ENCODE measurements around the gene BCKDHB.

The BCKDHB gene

GRCh38 chr6:80181352-80182081, 75.0 kb downstream of the BCKDHB start:
- Histone ChIP-seq H3K27ac (ENCODE audit: low read length) (no peak overlapping the region), H3K4me3 (ENCODE audit: low read depth in 1 of 2, low read length in 2 of 2) (no peak overlapping the region), H3K36me3 (ENCODE audit: control insufficient read depth in 1 of 2, insufficient read depth in 2 of 2, low read length in 2 of 2) (no peaks in the 10 kb centered on the region), H3K27me3 (ENCODE audit: low read depth, low read length) (no peaks in the 10 kb centered on the region), H3K4me1 (ENCODE audit: control insufficient read depth in 1 of 2, insufficient read depth in 2 of 2, low read length in 2 of 2) (no peaks in the 10 kb centered on the region), H3K9me3 (ENCODE audit: control insufficient read depth in 1 of 2, low read length in 2 of 2) (no peaks in the 10 kb centered on the region)

- Histone ChIP-seq H3K27me3 (ENCODE audit: low read depth, low read length) (no peaks in the 10 kb centered on the region), H3K27ac (ENCODE audit: low read length) (no peak overlapping the region), H3K4me1 (ENCODE audit: control insufficient read depth in 1 of 2, insufficient read depth in 2 of 2, low read length in 2 of 2) (no peaks in the 10 kb centered on the region), H3K9me3 (ENCODE audit: control insufficient read depth in 1 of 2, low read length in 2 of 2) (no peaks in the 10 kb centered on the region), H3K36me3 (ENCODE audit: control insufficient read depth in 1 of 2, insufficient read depth in 2 of 2, low read length in 2 of 2) (no peaks in the 10 kb centered on the region), H3K4me3 (ENCODE audit: low read depth in 1 of 2, low read length in 2 of 2) (no peak overlapping the region)
Measured at GRCh38 chr6:80182308-80182707, 75.8 kb downstream of the BCKDHB start.

- no peaks in the 10 kb centered on the region for H3K27me3 ChIP-seq (ENCODE audit: low read depth, low read length)
- H3K4me1 ChIP-seq (ENCODE audit: control insufficient read depth in 1 of 2, insufficient read depth in 2 of 2, low read length in 2 of 2) = no peaks in the 10 kb centered on the region
- H3K36me3 ChIP-seq (ENCODE audit: control insufficient read depth in 1 of 2, insufficient read depth in 2 of 2, low read length in 2 of 2) = no peaks in the 10 kb centered on the region
- H3K27ac ChIP-seq (ENCODE audit: low read length) = no peak overlapping the region
- no peaks in the 10 kb centered on the region for H3K9me3 ChIP-seq (ENCODE audit: control insufficient read depth in 1 of 2, low read length in 2 of 2)
- no peak overlapping the region for H3K4me3 ChIP-seq (ENCODE audit: low read depth in 1 of 2, low read length in 2 of 2)
Measured at GRCh38 chr6:80183019-80183795, 76.7 kb downstream of the BCKDHB start.

DNA sequence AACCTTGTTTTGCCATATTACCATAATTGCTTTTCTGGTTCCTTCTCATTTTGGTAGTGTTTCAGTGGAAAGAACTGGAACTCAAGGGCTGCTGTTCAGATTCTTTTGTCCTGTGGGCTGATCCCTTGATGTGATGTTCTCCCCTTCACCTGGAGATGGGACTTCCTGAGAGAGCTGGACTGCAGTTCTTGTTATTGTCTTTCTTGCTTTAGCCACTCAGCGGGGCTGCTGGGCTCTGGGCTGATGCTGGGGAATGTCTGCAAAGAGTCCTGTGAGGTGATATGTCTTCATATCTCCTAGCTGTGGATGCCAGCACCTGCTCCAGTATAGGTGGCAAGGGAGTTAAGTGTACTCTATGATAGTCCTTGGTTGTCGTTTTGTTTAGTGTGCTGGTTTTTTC, 79.0 kb downstream of the BCKDHB start:
- Histone ChIP-seq H3K4me3 (ENCODE audit: low read depth in 1 of 2, low read length in 2 of 2) (no peak overlapping the region), H3K27ac (ENCODE audit: low read length) (no peak overlapping the region)

GRCh38 chr6:80186082-80186481, 79.6 kb downstream of the BCKDHB start:
- Histone ChIP-seq H3K4me1 (ENCODE audit: control insufficient read depth in 1 of 2, insufficient read depth in 2 of 2, low read length in 2 of 2) (no peaks in the 10 kb centered on the region), H3K27me3 (ENCODE audit: low read depth, low read length) (no peaks in the 10 kb centered on the region), H3K36me3 (ENCODE audit: control insufficient read depth in 1 of 2, insufficient read depth in 2 of 2, low read length in 2 of 2) (no peaks in the 10 kb centered on the region), H3K27ac (ENCODE audit: low read length) (no peak overlapping the region), H3K9me3 (ENCODE audit: control insufficient read depth in 1 of 2, low read length in 2 of 2) (no peaks in the 10 kb centered on the region), H3K4me3 (ENCODE audit: low read depth in 1 of 2, low read length in 2 of 2) (no peak overlapping the region)

More for the DNA sequence above, 79.0 kb downstream of the BCKDHB start:
- H3K4me1 ChIP-seq (ENCODE audit: control insufficient read depth in 1 of 2, insufficient read depth in 2 of 2, low read length in 2 of 2) = no peaks in the 10 kb centered on the region
- no peaks in the 10 kb centered on the region for H3K9me3 ChIP-seq (ENCODE audit: control insufficient read depth in 1 of 2, low read length in 2 of 2)
- H3K27me3 ChIP-seq (ENCODE audit: low read depth, low read length) = no peaks in the 10 kb centered on the region
- no peaks in the 10 kb centered on the region for H3K36me3 ChIP-seq (ENCODE audit: control insufficient read depth in 1 of 2, insufficient read depth in 2 of 2, low read length in 2 of 2)

- no peak overlapping the region for H3K27ac ChIP-seq (ENCODE audit: low read length)
- no peaks in the 10 kb centered on the region for H3K9me3 ChIP-seq (ENCODE audit: control insufficient read depth in 1 of 2, low read length in 2 of 2)
- H3K4me3 ChIP-seq (ENCODE audit: low read depth in 1 of 2, low read length in 2 of 2) = no peak overlapping the region
- H3K4me1 ChIP-seq (ENCODE audit: control insufficient read depth in 1 of 2, insufficient read depth in 2 of 2, low read length in 2 of 2) = peaks cover 0 to 11% of the 10 kb centered on the region in 2 donors
- no peaks in the 10 kb centered on the region for H3K36me3 ChIP-seq (ENCODE audit: control insufficient read depth in 1 of 2, insufficient read depth in 2 of 2, low read length in 2 of 2)
- no peaks in the 10 kb centered on the region for H3K27me3 ChIP-seq (ENCODE audit: low read depth, low read length)
Measured at GRCh38 chr6:80196906-80197305, 90.4 kb downstream of the BCKDHB start.

DNA sequence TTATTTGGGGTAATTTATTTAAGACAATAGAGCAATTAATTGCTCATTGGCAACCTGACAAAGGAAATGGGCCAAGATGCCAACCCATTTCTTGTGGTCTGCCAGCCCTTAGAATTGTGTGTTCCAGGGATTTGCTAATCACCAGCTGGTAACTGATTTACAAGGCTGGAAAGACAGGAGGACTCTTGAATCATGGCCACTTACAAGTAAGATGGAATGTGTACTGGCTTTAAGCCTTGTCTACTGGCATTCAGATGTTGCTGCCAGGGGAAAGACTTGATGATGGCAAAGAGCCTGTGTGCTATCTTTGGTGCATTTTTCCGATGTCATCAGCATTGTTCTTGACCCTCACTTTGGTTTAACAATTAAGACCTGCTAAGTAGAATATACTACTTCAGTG, 91.0 kb downstream of the BCKDHB start:
- peaks cover 0 to 11% of the 10 kb centered on the region in 2 donors for H3K4me1 ChIP-seq (ENCODE audit: control insufficient read depth in 1 of 2, insufficient read depth in 2 of 2, low read length in 2 of 2)
- H3K27me3 ChIP-seq (ENCODE audit: low read depth, low read length) = no peaks in the 10 kb centered on the region
- H3K36me3 ChIP-seq (ENCODE audit: control insufficient read depth in 1 of 2, insufficient read depth in 2 of 2, low read length in 2 of 2) = no peaks in the 10 kb centered on the region
- no peaks in the 10 kb centered on the region for H3K9me3 ChIP-seq (ENCODE audit: control insufficient read depth in 1 of 2, low read length in 2 of 2)
- H3K4me3 ChIP-seq (ENCODE audit: low read depth in 1 of 2, low read length in 2 of 2) = no peak overlapping the region
- H3K27ac ChIP-seq (ENCODE audit: low read length) = no peak overlapping the region

DNA sequence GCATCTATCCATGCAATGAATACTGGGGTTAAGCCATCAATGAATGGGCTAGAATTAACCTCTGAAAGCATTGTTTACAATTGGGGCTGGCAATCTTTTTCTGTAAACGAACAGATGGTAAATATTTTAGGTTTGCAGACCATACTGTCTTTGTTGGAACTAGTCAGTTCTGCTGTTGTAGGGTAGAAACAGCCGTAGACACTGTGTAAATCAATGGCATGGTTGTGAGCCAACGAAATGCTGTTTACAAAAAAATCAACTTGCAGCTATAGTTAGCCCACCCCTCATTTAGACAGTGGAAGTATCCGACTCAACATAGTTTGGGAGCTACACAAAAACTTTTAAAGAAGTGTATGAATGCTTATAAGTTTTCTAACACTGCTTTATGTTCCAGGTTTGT, 91.5 kb downstream of the BCKDHB start:
- H3K27ac ChIP-seq (ENCODE audit: low read length) = no peak overlapping the region
- H3K36me3 ChIP-seq (ENCODE audit: control insufficient read depth in 1 of 2, insufficient read depth in 2 of 2, low read length in 2 of 2) = no peaks in the 10 kb centered on the region
- H3K4me1 ChIP-seq (ENCODE audit: control insufficient read depth in 1 of 2, insufficient read depth in 2 of 2, low read length in 2 of 2) = peaks cover 0 to 11% of the 10 kb centered on the region in 2 donors
- no peaks in the 10 kb centered on the region for H3K27me3 ChIP-seq (ENCODE audit: low read depth, low read length)
- no peaks in the 10 kb centered on the region for H3K9me3 ChIP-seq (ENCODE audit: control insufficient read depth in 1 of 2, low read length in 2 of 2)
- no peak overlapping the region for H3K4me3 ChIP-seq (ENCODE audit: low read depth in 1 of 2, low read length in 2 of 2)

GRCh38 chr6:80203283-80203682, 96.8 kb downstream of the BCKDHB start:
- Histone ChIP-seq H3K9me3 (ENCODE audit: control insufficient read depth in 1 of 2, low read length in 2 of 2) (no peaks in the 10 kb centered on the region), H3K4me1 (ENCODE audit: control insufficient read depth in 1 of 2, insufficient read depth in 2 of 2, low read length in 2 of 2) (no peaks in the 10 kb centered on the region), H3K27ac (ENCODE audit: low read length) (no peak overlapping the region), H3K27me3 (ENCODE audit: low read depth, low read length) (no peaks in the 10 kb centered on the region), H3K4me3 (ENCODE audit: low read depth in 1 of 2, low read length in 2 of 2) (no peak overlapping the region), H3K36me3 (ENCODE audit: control insufficient read depth in 1 of 2, insufficient read depth in 2 of 2, low read length in 2 of 2) (peaks cover 0 to 4% of the 10 kb centered on the region in 2 donors)

GRCh38 chr6:80205404-80205803, 98.9 kb downstream of the BCKDHB start:
- no peaks in the 10 kb centered on the region for H3K27me3 ChIP-seq (ENCODE audit: low read depth, low read length)
- H3K4me1 ChIP-seq (ENCODE audit: control insufficient read depth in 1 of 2, insufficient read depth in 2 of 2, low read length in 2 of 2) = peaks cover 0 to 3% of the 10 kb centered on the region in 2 donors
- peaks cover 0 to 4% of the 10 kb centered on the region in 2 donors for H3K36me3 ChIP-seq (ENCODE audit: control insufficient read depth in 1 of 2, insufficient read depth in 2 of 2, low read length in 2 of 2)
- no peak overlapping the region for H3K4me3 ChIP-seq (ENCODE audit: low read depth in 1 of 2, low read length in 2 of 2)
- H3K27ac ChIP-seq (ENCODE audit: low read length) = no peak overlapping the region
- H3K9me3 ChIP-seq (ENCODE audit: control insufficient read depth in 1 of 2, low read length in 2 of 2) = no peaks in the 10 kb centered on the region

DNA sequence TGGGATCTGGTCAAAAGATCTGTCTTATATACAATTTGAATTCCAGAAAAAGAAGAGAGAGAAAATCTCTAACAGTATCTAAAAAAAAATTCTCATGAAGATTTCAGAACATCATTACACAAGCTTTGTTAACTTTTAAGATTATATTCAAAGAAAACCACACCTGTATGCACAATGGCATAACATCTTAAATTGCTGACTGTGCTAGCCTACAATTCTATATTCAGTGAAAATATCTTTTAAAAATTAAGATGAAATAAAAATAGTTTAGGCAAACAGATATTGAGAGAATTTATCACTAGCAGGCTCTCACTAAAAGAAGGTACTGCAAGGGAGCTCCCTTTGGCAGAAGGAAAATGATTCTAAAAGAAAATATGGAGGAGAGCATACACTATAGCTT, 100.3 kb downstream of the BCKDHB start:
- Histone ChIP-seq H3K4me3 (ENCODE audit: low read depth in 1 of 2, low read length in 2 of 2) (no peak overlapping the region), H3K27me3 (ENCODE audit: low read depth, low read length) (no peaks in the 10 kb centered on the region), H3K9me3 (ENCODE audit: control insufficient read depth in 1 of 2, low read length in 2 of 2) (no peaks in the 10 kb centered on the region), H3K4me1 (ENCODE audit: control insufficient read depth in 1 of 2, insufficient read depth in 2 of 2, low read length in 2 of 2) (peaks cover 9 to 11% of the 10 kb centered on the region in 2 donors), H3K27ac (ENCODE audit: low read length) (no peak overlapping the region), H3K36me3 (ENCODE audit: control insufficient read depth in 1 of 2, insufficient read depth in 2 of 2, low read length in 2 of 2) (peaks cover 0 to 4% of the 10 kb centered on the region in 2 donors)

All from muscle layer of duodenum (tissue), 2 donors.